Cardiac septum (tissue), 1 donor: ENCODE results near the gene PIBF1. TPM values are rescaled to one million over a fixed set of nuclear protein-coding genes. Genes with fewer than 3 reads are reported as not detected.
"Not testable (repeated sequence)": the region's sequence is repeated elsewhere in the genome, so short reads cannot be mapped to it uniquely, and the experiment has no call there.

Experiments used
- DNase-seq: peaks from one replicate; pipeline ENCODE4 v3.0.0-alpha.2; 2020; ENCODE audit warnings: low spot score
- intact Hi-C: fragments of 100-400 bp; cut with DNase I; formaldehyde crosslinking; loops from one replicate; pipeline ENCODE4 v1.14.0; 2022
- long read RNA-seq: library from polyadenylated mRNA; unstranded; transcript quantifications from one replicate; pipeline ENCODE4 v2.0.0, GENCODE V29; 2021
- total RNA-seq: library from RNA; stranded (reverse); fragmentation: NEBNext Ultra II Directional; extraction: Animal tissue kit (Norgen Biotek cat#: 25700); gene quantifications from one replicate; pipeline ENCODE4 v1.2.1, GENCODE V29; 2021
- donor health status: DM: no; HTN: no; CAD: no.

PIBF1 gene
- total RNA-seq = 14.2 TPM
- long read RNA-seq, transcript PIBF1-201 (18 exons, 3,154 nt) = major isoform, 9 of 22 reads
- long read RNA-seq, partial matches to known transcripts = 4 of 22 reads
- long read RNA-seq, other reads (novel, unspliced or antisense) = 7 of 22 reads

DNA sequence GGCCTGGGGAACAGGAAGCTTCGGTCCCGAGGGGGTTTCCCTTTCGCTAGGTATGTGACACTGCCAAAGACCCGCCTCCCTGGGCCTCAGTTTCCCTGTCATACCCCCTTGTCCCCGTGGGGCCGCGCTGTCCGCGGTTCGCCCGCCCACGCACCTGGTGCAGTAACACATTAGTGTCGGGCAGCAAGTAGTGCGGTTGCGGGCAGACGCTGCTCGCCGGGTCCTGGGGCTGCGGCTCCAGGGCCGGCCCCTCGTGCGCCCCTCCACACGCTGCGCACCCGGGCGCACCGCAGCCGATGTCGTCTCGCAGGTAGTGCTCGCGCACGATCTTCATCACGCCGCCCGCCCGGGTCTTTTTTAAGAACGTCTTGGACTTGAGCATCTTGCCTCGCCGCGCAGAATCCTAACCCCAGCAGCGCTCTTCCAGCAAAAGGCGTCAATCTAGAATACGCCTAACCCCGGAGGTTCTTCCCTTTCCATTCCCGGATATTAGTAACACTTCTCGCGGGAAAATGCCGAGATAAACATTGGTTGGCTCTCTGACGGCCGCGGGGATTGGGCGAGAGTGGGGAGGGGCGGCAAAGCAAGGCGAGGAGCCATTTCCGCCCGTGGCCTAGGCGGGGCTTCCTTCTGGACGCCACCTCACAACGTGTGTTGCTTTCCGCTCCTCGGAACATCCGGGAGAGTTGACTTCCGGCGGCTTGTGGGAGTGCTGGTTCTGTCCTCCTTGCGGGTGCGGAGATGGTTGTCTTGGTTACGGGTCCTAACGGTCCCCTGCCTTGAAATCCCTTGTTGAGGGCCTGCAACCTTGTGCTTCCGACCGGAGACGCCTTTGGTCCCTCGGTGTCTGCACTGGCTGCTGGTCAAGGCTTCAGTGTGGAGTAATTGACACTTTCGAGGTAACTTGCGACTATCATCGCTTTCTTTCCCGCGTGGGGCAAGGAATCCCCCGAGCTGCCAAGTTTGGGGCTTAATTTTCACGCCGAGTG is at the start of gene PIBF1, which contains the start of gene DIS3:
PIBF1 (plus strand) TSS at position 683 of the 989 bp plus-strand sequence. CDS start 1,337 bp downstream, outside the sequence.
DIS3 (minus strand) TSS at position 450 of the 989 bp plus-strand sequence; CDS start at position 382, 68 bp downstream.
- DNase-seq = peak; percentile 98
- intact Hi-C loops = loop anchor here (5.0 kb wide), 1 partner anchor 54 kb away; the partner anchor contains the start of genes BORA and MZT1

- no peak for DNase-seq
- intact Hi-C loops = no loop called here
These were observed 44.9 kb upstream of the PIBF1 start for GRCh38 chr13:72737033-72737432.

DNA sequence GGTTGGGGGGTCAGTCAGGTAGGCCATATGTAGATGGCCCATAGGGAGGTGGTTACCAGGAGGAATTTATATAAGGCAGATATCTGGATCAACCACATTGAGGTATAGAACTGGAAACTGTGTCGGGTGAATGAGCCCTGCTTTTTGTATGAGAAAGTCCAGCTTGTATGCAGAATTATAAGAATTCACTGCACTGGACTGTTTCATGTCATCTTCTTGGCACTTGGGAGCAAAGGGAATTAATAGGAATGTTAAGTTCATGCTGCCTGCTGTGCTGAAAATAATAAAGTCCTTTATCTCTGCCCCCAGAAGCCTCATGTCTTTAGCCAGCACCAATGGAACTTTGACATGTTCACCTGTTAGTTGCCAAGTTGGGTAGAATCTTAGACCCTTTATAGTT is 41.9 kb upstream of the PIBF1 start:
- intact Hi-C loops = no loop called here
- no peak for DNase-seq

- intact Hi-C loops = no loop called here
- no peak for DNase-seq
These were observed 36.7 kb upstream of the PIBF1 start for GRCh38 chr13:72745260-72745659.

GRCh38 chr13:72751220-72751619 is 30.7 kb upstream of the PIBF1 start:
- intact Hi-C loops = no loop called here
- no peak for DNase-seq

DNA sequence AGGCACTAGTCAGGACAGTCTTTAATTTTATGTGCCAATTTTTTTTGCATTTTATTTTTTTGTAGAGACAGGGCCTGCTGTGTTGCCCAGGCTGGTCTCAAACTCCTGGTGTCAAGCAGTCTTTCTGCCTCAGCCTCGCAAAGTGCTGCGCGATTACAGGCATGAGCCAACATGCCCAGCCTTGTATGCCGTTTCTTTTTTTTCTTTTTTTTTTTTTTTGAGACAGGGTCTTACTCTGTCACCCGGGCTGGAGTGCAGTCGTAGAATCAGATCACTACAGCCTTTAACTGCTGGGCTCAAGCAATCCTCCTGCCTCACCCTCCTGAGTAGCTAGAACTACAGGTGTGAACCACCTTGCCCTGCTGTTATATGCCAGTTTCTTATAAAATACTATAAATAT is 27.8 kb upstream of the PIBF1 start:
- intact Hi-C loops = no loop called here

GRCh38 chr13:72757792-72758535 is 24.0 kb upstream of the PIBF1 start:
- no peak for DNase-seq
- intact Hi-C loops = no loop called here

More for the DNA sequence above, 27.8 kb upstream of the PIBF1 start:
- DNase-seq = no peak

- DNase-seq = no peak
- intact Hi-C loops = no loop called here
These were observed 21.7 kb upstream of the PIBF1 start for GRCh38 chr13:72760189-72760588.

GRCh38 chr13:72763411-72763810 is 18.5 kb upstream of the PIBF1 start:
- intact Hi-C loops = no loop called here
- DNase-seq = no peak

GRCh38 chr13:72774019-72774418 is 7.9 kb upstream of the PIBF1 start:
- no peak for DNase-seq
- intact Hi-C loops = no loop called here

GRCh38 chr13:72782717-72783116 is 784 bp downstream of the PIBF1 start:
- intact Hi-C loops = loop anchor here (5.0 kb wide), 1 partner anchor 55 kb away; the partner anchor contains the start of genes BORA and MZT1
- DNase-seq = no peak

- intact Hi-C loops = loop anchor here (5.0 kb wide), 1 partner anchor 57 kb away; the partner anchor contains the start of genes BORA and MZT1
- DNase-seq = not testable (repeated sequence)
These were observed 2.7 kb downstream of the PIBF1 start for GRCh38 chr13:72784679-72785078.

DNA sequence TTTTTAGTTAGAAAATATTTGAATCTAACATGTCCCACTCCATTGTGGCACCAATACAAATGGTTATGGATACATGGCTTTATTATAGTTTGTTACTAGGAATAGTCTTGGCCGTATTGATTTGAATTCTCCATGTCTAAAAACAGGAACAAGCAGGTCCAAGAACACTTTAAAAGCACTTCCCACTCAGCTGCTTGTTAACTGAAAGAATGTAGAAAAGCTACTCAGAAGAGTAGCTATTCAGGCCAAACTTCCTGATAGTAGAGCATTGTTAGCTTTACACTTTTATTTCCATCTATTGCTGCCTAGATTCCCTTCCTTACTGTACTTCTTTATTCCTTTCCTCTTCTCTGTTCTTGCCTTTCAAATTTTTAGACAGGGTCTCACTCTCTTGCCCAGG is 6.9 kb downstream of the PIBF1 start:
- intact Hi-C loops = no loop called here
- DNase-seq = no peak

- DNase-seq = no peak
- intact Hi-C loops = no loop called here
These were observed 10.7 kb downstream of the PIBF1 start for GRCh38 chr13:72792640-72793039.

DNA sequence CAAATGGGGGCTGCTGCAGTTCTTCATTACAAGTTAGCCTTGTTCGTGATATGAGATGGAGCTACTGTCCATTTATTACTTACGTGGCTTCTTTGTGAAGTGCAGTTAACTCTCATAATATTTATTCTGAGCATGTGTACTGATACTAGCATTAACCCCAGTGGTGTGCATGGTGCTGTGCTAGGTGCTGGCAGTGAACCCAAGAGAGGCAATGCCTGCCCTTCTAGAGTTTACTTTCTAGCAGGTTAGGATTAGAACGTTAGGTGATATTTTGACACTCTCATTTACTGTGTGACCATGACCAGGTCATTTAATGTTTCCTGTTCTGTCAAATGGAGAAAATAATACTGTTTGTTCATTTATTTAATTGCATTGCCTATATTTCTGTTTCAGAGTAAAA is 16.9 kb downstream of the PIBF1 start:
- no peak for DNase-seq
- intact Hi-C loops = no loop called here

DNA sequence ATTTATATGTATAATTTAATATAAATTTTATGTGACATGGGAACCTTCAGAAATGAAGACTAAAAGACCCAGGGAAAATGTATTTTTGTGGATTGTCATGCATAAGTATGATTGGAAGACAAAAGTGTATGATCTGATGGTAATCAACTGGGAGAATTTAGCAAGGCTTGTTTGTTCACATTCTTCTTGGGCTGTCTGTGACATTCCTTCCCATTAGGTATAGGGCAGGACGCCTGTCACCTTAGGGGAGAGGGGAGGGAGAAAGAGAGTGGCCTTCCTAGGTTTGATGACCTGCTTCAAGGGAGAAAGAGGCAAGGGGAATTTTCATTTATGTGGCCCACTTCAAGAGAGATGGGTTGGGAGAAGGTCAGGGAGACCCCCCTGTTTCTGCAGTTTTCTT is 22.4 kb downstream of the PIBF1 start:
- no peak for DNase-seq
- intact Hi-C loops = no loop called here

- intact Hi-C loops = no loop called here
These were observed 23.9 kb downstream of the PIBF1 start for GRCh38 chr13:72805676-72806346.

DNA sequence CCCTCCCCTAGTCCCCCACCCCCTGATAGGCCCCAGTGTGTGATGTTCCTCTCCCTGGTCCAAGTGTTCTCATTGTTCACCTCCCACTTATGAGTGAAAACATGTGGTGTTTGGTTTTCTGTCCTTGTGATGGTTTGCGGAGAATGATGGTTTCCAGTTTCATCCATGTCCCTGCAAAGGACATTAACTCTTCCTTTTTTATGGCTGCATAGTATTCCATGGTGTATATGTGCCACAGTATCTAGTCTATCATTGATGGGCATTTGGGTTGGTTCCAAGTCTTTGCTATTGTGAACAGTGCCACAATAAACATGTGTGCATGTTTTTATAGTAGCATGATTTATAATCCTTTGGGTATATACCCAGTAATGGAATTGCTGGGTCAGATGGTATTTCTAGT is 24.6 kb downstream of the PIBF1 start:
- DNase-seq, intact Hi-C loops: not testable (repeated sequence)

More at GRCh38 chr13:72805676-72806346, 23.9 kb downstream of the PIBF1 start:
- no peak for DNase-seq

GRCh38 chr13:72808917-72809500 is 27.1 kb downstream of the PIBF1 start:
- intact Hi-C loops = no loop called here
- no peak for DNase-seq
